GM12878 (cell line): Measurements from ENCODE around the gene UBQLN4. TPM values are rescaled to one million over a fixed set of nuclear protein-coding genes. Genes with fewer than 3 reads are reported as not detected.

ENCODE experiments used
- BCLAF1 ChIP-seq: fragments of 450-650 bp; IDR thresholded peaks from 2 replicates; pipeline ENCODE4 v1.6.1; 2017; ENCODE audit warnings: antibody characterized with exemption, mild to moderate bottlenecking, moderate library complexity
- BHLHE40 ChIP-seq, 2 experiments: fragments of 450-650 bp in 1 of 2; IDR thresholded peaks; 2 replicates each; pipeline ENCODE4 v1.6.1; 2011 to 2017; ENCODE audit warnings: low read depth in 2 of 2, borderline replicate concordance in 1 of 2, improper control_type of control experiment in 1 of 2, low read length in 1 of 2, mild to moderate bottlenecking in 1 of 2
- BMI1 ChIP-seq: fragments of 450-650 bp; IDR thresholded peaks from 2 replicates; pipeline ENCODE4 v1.6.1; 2016; ENCODE audit warnings: mild to moderate bottlenecking, moderate library complexity, borderline replicate concordance
- CHD2 ChIP-seq: IDR thresholded peaks from 2 replicates; pipeline ENCODE4 v1.6.1; 2011; ENCODE audit warnings: low read depth, low read length, improper control_type of control experiment, borderline replicate concordance
- CUX1 ChIP-seq: IDR thresholded peaks from 2 replicates; pipeline ENCODE4 v1.6.1; 2012; ENCODE audit warnings: improper control_type of control experiment, low read depth, low read length; ENCODE audit not compliant: insufficient replicate concordance
- EP300 ChIP-seq, 2 experiments: fragments of 150-350 bp in 1 of 2; IDR thresholded peaks; 2 replicates each; pipeline ENCODE4 v1.6.1; 2011 to 2012; ENCODE audit warnings: low read depth in 2 of 2, low read length in 2 of 2, borderline replicate concordance in 1 of 2, improper control_type of control experiment in 1 of 2, inconsistent platforms in 1 of 2; ENCODE audit not compliant: control insufficient read depth in 1 of 2
- GATAD2B ChIP-seq: fragments of 450-650 bp; conservative IDR thresholded peaks from 2 replicates; pipeline ENCODE4 v1.6.1; 2017; ENCODE audit warnings: low read depth, mild to moderate bottlenecking, moderate library complexity
- HDGF ChIP-seq: fragments of 450-650 bp; IDR thresholded peaks from 2 replicates; pipeline ENCODE4 v1.6.1; 2016; ENCODE audit warnings: antibody characterized with exemption
- KLF5 ChIP-seq: fragments of 450-650 bp; IDR thresholded peaks from 2 replicates; pipeline ENCODE4 v1.6.1; 2014; ENCODE audit warnings: mild to moderate bottlenecking; ENCODE audit not compliant: partially characterized antibody
- MTA2 ChIP-seq: fragments of 450-650 bp; IDR thresholded peaks from 2 replicates; pipeline ENCODE4 v1.6.1; 2016; ENCODE audit warnings: low read depth, mild to moderate bottlenecking, moderate library complexity
- MXI1 ChIP-seq: fragments of 150-350 bp; IDR thresholded peaks from 2 replicates; pipeline ENCODE4 v1.6.1; 2011; ENCODE audit warnings: low read depth, mild to moderate bottlenecking, inconsistent platforms, low read length, improper control_type of control experiment
- MYC ChIP-seq: IDR thresholded peaks from 2 replicates; pipeline ENCODE4 v1.6.1; 2011; ENCODE audit warnings: mild to moderate bottlenecking, low read length, moderate library complexity, inconsistent platforms; ENCODE audit not compliant: insufficient read depth, insufficient replicate concordance, insufficient read length, severe bottlenecking
- NFXL1 ChIP-seq: fragments of 450-650 bp; IDR thresholded peaks from 2 replicates; pipeline ENCODE4 v1.6.1; 2017; ENCODE audit warnings: antibody characterized with exemption, mild to moderate bottlenecking, borderline replicate concordance
- NRF1 ChIP-seq: conservative IDR thresholded peaks from 2 replicates; pipeline ENCODE4 v1.6.1; 2011; ENCODE audit warnings: mild to moderate bottlenecking, low read depth, low read length, improper control_type of control experiment
- PAX8 ChIP-seq: fragments of 450-650 bp; IDR thresholded peaks from 2 replicates; pipeline ENCODE4 v1.6.1; 2017; ENCODE audit warnings: mild to moderate bottlenecking, moderate library complexity
- PML ChIP-seq: IDR thresholded peaks from 2 replicates; pipeline ENCODE4 v1.6.1; 2012; ENCODE audit warnings: low read length, inconsistent platforms
- POLR2A ChIP-seq: IDR thresholded peaks from 2 replicates; pipeline ENCODE4 v1.6.1; 2011; ENCODE audit warnings: low read depth, mild to moderate bottlenecking, low read length
- RAD51 ChIP-seq: fragments of 450-650 bp; IDR thresholded peaks from 2 replicates; pipeline ENCODE4 v1.6.1; 2016; ENCODE audit warnings: moderate library complexity, mild to moderate bottlenecking, inconsistent platforms
- SREBF1 ChIP-seq: IDR thresholded peaks from 2 replicates; pipeline ENCODE4 v1.6.1; 2012; ENCODE audit warnings: mild to moderate bottlenecking, low read length
- USF1 ChIP-seq: IDR thresholded peaks from 2 replicates; pipeline ENCODE4 v1.6.1; 2011; ENCODE audit warnings: borderline replicate concordance, low read depth, mild to moderate bottlenecking, moderate library complexity, mixed read lengths, low read length; ENCODE audit not compliant: insufficient read depth; ENCODE audit errors: extremely low read length
- polyA plus RNA-seq, 11 experiments: library from polyadenylated mRNA; depleted of rRNA in 4 of 11; unstranded in 6 of 11; stranded (reverse) in 5 of 11; fragments of >200 nt; fragmentation: Nextera tagmentation in 4 of 11; fragmentation: Illumina TruSeq in 1 of 11; extraction: Ambion mirVana in 4 of 11; extraction: Trizol in 1 of 11; gene quantifications; 1 replicate in 1 of 11; 2 replicates in 10 of 11; pipeline versions ENCODE4 v1.2.1 to v1.2.3, GENCODE V29; 2011 to 2016; ENCODE audit warnings: inconsistent platforms in 2 of 11, missing spikeins in 2 of 11, low read depth in 1 of 11
- total RNA-seq, 4 experiments: library from RNA; depleted of rRNA in 3 of 4; stranded (reverse); fragments of >200 nt in 3 of 4; fragmentation: Illumina TruSeq in 1 of 4; extraction: Trizol in 1 of 4; gene quantifications; 2 replicates each; pipeline versions ENCODE4 v1.2.1 to v1.2.3, GENCODE V29; 2013 to 2021

UBQLN4 gene
- total and polyA plus RNA-seq, 10 of the 15 experiments (the other 5 are each of a cell fraction or from before 2014, with no cell fraction given): 10.0 to 44.6 (median 19.7) TPM

- TF ChIP-seq BCLAF1 (no peak), CHD2 (no peak), KLF5 (no peak), NRF1 (no peak), EP300 (IDR thresholded peaks at IDR 0.05; ENCODE audit: borderline replicate concordance in 1 of 2, control insufficient read depth in 1 of 2, low read depth in 2 of 2, low read length in 2 of 2) (no peak), MTA2 (no peak), PAX8 (no peak), HDGF (peak; percentile 49; the same call in 1 of the 2 replicates), SREBF1 (no peak), USF1 (no peak), POLR2A (peak; percentile 64; the same call in 1 of the 2 replicates), BHLHE40 (IDR thresholded peaks at IDR 0.05; ENCODE audit: borderline replicate concordance in 1 of 2, low read depth in 2 of 2, low read length in 1 of 2) (peak; percentile 7 to 45; a peak in 1 of 4 replicates), MYC (no peak), PML (no peak), RAD51 (no peak), GATAD2B (0 out of 2 replicates have a peak, but pooled peaks have one; percentile 87), MXI1 (no peak), NFXL1 (0 out of 2 replicates have a peak, but pooled peaks have one; percentile 67), CUX1 (no peak), BMI1 (no peak)
Measured at GRCh38 chr1:156076609-156077429, 23.2 kb upstream of the UBQLN4 start (continued).
